ENCODE results near the gene TCIRG1.

TCIRG1 gene

DNA sequence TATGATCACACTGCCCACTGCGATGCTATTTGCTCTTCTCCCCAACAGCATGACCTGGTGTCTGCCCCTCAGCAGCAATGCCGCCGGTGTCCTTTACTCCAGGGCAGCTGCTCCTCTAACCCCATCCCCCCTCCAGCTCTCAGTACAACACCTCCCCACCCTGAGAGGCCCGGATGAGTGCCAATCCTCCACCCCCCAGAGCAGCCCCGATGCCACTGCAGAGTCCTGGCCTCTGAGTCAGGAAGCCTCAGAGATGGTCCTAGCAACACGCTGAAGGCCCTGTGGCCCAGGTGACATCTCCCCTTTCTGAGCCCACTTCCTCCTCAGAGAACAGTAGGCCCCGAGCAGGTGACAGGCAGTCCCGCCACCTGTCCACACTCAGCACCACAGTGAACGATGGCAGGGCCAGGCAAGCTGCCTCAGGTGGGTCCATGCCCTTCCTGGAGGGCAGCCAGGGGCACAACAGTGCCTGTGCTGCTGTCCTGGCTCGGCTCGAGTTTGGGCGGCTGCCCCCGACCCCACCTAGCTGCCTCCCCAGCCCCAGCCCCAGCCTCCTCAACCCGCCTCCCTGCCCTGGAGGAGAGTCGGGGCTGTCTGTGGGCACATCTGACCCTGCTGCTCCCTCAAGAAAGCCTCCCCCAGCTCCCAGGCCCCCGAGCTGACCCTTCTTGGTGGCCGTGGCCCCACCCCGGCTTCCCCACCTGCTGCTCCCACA lies 12.3 kb upstream of the TCIRG1 start:
- TF ChIP-seq GATA2 (IDR thresholded peaks at IDR 0.05; ENCODE audit: low read depth, low read length) (no peak), GATA3 (IDR thresholded peaks at IDR 0.05; ENCODE audit: low read depth, low read length) (no peak)

DNA sequence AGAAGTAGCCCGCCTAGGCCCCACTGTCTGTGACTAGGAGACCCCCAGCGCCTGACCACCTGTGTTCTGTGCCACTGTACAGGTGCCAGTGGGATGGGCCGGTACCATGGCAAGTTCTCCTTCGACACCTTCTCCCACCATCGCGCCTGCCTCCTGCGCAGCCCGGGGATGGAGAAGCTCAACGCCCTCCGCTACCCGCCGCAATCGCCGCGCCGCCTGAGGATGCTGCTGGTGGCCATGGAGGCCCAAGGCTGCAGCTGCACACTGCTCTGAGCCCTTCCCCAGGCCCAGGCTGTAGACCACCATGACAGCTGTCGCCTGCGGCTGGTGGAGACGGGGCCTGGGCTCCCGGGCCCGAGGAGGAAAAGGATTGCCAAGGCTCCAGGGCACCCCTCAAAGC lies 11.2 kb upstream of the TCIRG1 start:
- no peak for TF ChIP-seq GATA2 (IDR thresholded peaks at IDR 0.05; ENCODE audit: low read depth, low read length)
- no peak for TF ChIP-seq GATA3 (IDR thresholded peaks at IDR 0.05; ENCODE audit: low read depth, low read length)

DNA sequence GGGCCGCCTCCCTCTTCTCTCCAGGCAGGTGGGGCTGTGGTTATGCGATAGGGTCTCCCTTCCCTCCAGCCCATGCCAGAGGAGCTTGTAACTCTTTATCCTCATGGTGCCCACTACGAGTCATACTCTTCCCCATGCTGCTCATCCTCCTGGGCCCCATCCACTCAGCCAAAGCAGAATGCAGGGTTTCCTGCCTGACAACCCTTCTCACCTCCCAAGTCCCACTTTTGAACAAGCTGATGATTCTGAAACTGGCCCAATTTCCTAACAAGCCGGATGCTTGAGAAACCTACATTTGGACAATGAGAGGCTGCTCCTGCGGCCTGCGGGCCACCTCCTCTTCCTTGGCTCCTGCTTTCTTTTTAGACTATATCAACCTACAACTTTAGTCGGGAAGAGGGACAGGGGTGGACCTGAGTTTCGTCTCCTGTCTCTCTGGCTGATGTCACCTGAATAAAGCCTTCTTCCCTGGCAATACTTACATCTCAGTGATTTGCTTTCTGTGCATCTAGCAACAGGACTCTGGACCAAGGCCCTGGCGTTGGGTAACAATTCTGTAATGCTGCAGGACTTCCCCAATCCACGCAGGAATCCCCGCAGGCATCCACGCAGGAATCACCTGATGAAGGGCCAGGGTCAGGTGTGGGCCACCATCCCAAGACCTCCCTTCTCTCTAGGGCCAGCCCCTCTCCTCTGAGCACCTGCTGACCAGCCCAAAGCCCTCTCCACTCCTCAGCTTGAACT lies 9.9 kb upstream of the TCIRG1 start:
- TF ChIP-seq GATA2 (IDR thresholded peaks at IDR 0.05; ENCODE audit: low read depth, low read length): no peak
- TF ChIP-seq GATA3 (IDR thresholded peaks at IDR 0.05; ENCODE audit: low read depth, low read length): no peak

DNA sequence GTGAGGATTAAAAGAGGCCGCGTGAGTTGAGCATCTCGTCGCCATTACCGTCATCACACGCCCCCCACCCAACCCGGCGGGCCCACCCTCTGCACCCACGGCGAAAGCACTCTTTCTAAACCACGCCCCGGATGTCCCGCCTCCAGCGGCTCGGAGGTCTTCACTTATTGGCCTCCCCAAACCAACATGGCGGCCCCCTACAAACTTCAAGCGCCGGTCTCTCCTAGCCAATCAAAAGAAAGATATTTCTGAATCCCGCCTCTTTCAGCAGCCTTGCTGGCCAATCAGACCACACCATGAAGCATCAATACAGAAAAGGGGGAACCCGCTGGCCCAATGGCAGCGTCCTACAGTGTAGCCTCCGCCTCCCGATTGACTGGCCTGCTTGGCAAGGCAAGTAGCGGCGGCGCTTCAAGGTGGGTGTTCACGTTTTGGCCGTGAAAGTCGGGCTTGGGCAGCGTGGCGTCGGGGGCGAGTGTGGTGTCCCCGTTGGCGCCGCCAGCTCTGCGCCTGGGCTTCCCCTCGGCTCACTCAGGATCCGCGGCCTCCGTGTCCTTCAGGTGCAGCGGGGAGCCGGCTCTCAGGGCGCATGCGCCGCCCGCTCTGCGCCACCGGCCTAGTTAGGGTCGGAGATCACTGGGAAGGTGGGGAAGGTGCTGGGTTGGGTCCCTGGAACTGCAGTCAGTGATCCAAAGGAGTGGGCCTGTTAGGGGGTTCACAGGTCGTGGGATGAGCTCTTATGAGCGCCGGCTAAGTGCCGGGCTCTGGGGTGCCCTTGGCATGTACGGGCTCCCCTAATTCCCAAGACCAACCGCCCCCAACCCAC lies 8.3 kb upstream of the TCIRG1 start, which contains the start of gene NDUFS8:
NDUFS8 (plus strand) TSS at position 364 of the 826 bp plus-strand sequence. CDS start 1,471 bp downstream, outside the sequence.
- TF ChIP-seq GATA3 (IDR thresholded peaks at IDR 0.05; ENCODE audit: low read depth, low read length) (no peak), GATA2 (IDR thresholded peaks at IDR 0.05; ENCODE audit: low read depth, low read length) (no peak)

DNA sequence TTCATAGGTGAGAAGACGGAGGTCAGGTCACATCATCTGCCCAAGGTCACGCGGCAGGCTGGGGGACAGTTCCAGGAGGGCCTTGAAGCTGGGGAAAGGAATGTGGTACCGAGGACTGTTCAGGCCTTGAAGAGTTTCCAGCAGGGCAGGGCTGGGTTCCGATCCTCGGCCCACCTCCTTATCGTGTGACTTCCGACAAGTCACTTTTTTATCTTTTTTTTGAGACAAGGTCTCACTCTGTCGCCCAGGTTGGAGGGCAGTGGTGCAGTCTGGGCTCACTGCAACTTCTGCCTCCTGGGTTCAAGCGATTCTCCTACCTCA lies 7.7 kb upstream of the TCIRG1 start:
- no peak for TF ChIP-seq GATA3 (IDR thresholded peaks at IDR 0.05; ENCODE audit: low read depth, low read length)
- TF ChIP-seq GATA2 (IDR thresholded peaks at IDR 0.05; ENCODE audit: low read depth, low read length): no peak

- TF ChIP-seq GATA2 (IDR thresholded peaks at IDR 0.05; ENCODE audit: low read depth, low read length): no peak
- no peak for TF ChIP-seq GATA3 (IDR thresholded peaks at IDR 0.05; ENCODE audit: low read depth, low read length)
These were observed 6.8 kb upstream of the TCIRG1 start for GRCh38 chr11:68032003-68032402.

DNA sequence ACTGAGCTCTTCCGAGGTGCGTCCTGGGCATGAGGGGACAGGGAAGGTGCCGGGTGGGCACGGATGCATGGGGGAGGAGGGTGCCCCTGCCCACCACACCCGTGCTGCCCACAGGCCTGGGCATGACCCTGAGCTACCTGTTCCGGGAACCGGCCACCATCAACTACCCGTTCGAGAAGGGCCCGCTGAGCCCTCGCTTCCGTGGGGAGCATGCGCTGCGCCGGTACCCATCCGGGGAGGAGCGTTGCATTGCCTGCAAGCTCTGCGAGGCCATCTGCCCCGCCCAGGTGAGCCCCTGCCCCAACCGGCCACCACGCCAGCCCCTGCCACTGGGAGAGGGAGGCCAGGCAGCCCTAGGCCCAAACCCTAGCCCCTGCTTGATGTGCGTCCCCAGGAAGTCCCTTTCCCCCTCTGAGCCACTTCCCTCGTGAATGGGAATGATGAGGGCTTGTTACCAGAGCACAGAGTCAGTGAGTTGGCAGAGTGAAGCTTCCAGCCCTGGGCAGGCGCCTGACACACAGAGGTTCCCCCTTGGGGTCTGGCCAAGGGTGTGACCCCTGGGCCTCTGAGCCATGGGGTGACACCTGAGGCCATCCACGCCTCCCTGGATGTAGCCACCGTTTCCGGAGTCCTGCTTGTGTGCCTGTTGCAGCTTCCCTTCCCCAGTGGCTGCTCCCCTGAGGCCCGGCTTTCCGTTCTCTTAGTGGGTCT lies 5.7 kb upstream of the TCIRG1 start:
- no peak for TF ChIP-seq GATA2 (IDR thresholded peaks at IDR 0.05; ENCODE audit: low read depth, low read length)
- TF ChIP-seq GATA3 (IDR thresholded peaks at IDR 0.05; ENCODE audit: low read depth, low read length): no peak

DNA sequence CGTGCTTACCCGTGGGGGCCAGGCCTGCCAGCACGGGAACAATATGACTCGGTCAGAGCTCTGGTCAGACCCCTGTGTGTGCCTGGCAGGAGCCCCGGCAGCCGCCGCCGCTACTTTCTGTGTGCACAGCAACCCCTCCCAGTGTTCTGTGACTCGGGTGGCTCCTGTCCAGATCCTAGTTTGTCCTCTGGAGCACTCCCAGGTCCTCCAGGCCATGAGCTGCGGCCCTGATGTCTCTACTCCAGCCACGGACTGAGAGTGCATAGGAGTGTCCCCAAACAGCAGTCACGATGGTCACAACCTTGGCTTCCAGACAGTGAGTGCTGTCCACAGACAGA lies 5.1 kb upstream of the TCIRG1 start:
- TF ChIP-seq GATA2 (IDR thresholded peaks at IDR 0.05; ENCODE audit: low read depth, low read length) (no peak), GATA3 (IDR thresholded peaks at IDR 0.05; ENCODE audit: low read depth, low read length) (no peak)

- TF ChIP-seq GATA2 (IDR thresholded peaks at IDR 0.05; ENCODE audit: low read depth, low read length): no peak
- TF ChIP-seq GATA3 (IDR thresholded peaks at IDR 0.05; ENCODE audit: low read depth, low read length): no peak
These were observed 3.5 kb upstream of the TCIRG1 start for GRCh38 chr11:68035266-68035876.

- TF ChIP-seq GATA3 (IDR thresholded peaks at IDR 0.05; ENCODE audit: low read depth, low read length) (no peak), GATA2 (IDR thresholded peaks at IDR 0.05; ENCODE audit: low read depth, low read length) (no peak)
These were observed 2.6 kb upstream of the TCIRG1 start for GRCh38 chr11:68036141-68036716.

GRCh38 chr11:68036717-68037239 lies 2.0 kb upstream of the TCIRG1 start:
- TF ChIP-seq GATA2 (IDR thresholded peaks at IDR 0.05; ENCODE audit: low read depth, low read length) (no peak), GATA3 (IDR thresholded peaks at IDR 0.05; ENCODE audit: low read depth, low read length) (no peak)

DNA sequence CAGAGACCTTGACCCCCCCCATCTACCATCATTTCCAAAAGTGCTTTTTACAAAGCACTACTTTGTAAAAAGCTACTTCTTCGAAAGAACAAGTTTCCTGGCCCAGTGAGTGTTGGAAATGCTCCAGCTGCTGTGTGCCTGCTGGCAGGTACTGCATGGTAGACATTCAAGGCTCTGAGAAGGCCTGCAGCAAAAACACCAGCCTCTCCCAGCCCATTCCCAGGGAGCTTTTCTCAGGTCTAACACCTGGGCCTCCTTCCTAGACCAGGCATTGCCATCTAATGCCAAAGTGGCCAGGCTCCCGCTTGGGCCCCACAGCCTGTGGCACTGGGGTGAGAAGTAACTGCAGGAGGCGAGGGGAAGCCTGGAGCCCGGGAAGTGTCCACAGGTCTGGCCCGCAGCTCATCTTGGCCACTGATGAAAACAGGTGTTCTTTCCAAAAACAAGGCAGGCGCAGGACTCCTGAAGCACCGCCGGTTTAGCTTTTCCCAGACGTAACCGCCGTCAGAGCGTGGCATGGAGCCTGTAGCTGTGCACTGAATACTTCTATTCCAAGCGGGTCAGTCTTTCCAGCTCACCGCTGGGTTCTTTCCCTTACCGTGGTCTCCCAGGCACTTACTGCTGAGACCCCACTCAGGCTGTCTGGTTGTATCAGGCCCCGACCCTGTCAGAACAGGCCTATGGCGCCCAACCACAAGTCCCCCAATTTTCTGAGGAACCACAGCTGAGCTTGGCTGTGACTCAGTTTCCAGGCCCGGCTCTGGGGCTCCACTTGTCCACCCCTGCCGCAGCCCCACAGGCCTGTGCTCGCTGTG lies 1.2 kb upstream of the TCIRG1 start:
- TF ChIP-seq GATA3 (IDR thresholded peaks at IDR 0.05; ENCODE audit: low read depth, low read length): no peak
- no peak for TF ChIP-seq GATA2 (IDR thresholded peaks at IDR 0.05; ENCODE audit: low read depth, low read length)

Data from SH-SY5Y (cell line).